ENCODE data around the gene TSPAN9.

TSPAN9 gene

DNA sequence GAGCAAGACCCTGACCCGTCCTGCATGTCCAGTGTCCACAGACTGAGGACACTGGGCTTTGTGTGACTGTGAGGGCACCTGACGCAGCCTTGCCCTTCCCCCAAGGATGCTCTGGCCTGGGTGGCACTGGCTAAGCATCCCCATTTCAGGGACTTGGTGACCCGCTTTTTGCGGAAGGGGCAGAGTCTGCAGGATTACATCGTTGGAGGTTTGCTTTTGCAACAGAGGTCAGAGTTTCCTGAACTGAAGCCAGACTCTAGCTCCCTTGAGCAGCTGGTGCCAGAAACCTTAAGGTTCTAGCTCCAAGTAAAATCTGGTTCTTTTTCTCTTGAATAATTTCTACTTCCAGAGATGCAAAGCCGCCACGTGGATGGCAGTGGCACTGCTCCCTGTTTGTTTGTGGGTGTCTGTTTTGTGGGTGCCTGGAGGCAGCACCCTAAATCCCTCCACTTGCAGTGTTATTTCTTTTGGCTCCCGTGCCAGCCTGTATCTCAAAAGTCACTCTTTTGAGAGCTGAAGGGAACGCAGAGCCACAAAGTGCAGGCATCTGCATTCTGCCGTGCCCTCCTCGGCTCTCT lies 184.7 kb downstream of the TSPAN9 start:
- in situ Hi-C loops (cut with HindIII; ENCODE audit: low pct_ligation_motif_present, low pct_unique_long_range_greater_than_20kb, low sequenced_read_pairs) = no loop called here
- no peak for DNase-seq

- DNase-seq = no peak
- in situ Hi-C loops (cut with HindIII; ENCODE audit: low pct_ligation_motif_present, low pct_unique_long_range_greater_than_20kb, low sequenced_read_pairs) = no loop called here
These were observed 185.3 kb downstream of the TSPAN9 start for GRCh38 chr12:3262470-3262869.

DNA sequence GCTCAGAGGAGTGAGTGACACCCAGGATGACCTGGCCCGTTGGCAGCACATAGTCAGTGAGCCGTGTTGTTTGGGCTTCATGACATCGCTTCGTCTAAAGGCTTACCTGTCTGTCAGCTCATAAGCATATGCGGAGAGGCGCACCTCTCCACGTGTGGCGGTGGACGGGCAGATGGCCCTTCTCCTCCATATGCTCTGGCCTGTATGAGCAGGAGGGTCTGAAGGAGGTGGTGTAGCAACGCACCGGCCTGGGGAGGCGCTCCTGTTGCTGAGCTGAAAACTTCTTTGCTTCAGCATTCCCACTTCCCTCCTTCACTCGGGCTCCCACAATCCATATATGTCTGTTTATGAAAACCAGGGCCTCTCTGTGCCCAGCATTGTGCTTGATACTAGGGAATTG lies 186.1 kb downstream of the TSPAN9 start:
- in situ Hi-C loops (cut with HindIII; ENCODE audit: low pct_ligation_motif_present, low pct_unique_long_range_greater_than_20kb, low sequenced_read_pairs) = no loop called here
- no peak for DNase-seq

GRCh38 chr12:3263939-3264922 lies 187.1 kb downstream of the TSPAN9 start:
- no peak for DNase-seq
- in situ Hi-C loops (cut with HindIII; ENCODE audit: low pct_ligation_motif_present, low pct_unique_long_range_greater_than_20kb, low sequenced_read_pairs) = no loop called here

GRCh38 chr12:3265406-3265805 lies 188.2 kb downstream of the TSPAN9 start:
- DNase-seq = no peak
- in situ Hi-C loops (cut with HindIII; ENCODE audit: low pct_ligation_motif_present, low pct_unique_long_range_greater_than_20kb, low sequenced_read_pairs) = no loop called here

DNA sequence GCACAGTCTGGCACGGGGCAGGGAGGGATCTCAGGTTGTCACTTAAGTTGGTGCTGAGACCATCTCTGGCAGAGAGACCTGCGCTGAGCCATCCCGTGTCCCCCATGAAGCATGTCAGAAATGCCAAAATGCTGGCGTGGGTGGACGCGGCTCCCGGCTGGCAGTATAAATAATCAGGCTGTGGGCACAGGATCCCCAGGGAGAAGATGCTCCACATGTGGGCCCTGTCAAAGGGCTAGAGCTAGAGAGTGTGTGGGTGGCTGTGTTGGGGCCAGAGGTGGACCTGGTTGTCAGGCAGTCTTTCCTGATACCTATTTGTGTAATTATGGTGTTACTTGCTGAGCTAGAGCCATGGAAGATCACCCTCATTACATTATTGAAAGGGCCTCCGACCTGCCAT lies 189.5 kb downstream of the TSPAN9 start:
- in situ Hi-C loops (cut with HindIII; ENCODE audit: low pct_ligation_motif_present, low pct_unique_long_range_greater_than_20kb, low sequenced_read_pairs) = no loop called here
- no peak for DNase-seq

DNA sequence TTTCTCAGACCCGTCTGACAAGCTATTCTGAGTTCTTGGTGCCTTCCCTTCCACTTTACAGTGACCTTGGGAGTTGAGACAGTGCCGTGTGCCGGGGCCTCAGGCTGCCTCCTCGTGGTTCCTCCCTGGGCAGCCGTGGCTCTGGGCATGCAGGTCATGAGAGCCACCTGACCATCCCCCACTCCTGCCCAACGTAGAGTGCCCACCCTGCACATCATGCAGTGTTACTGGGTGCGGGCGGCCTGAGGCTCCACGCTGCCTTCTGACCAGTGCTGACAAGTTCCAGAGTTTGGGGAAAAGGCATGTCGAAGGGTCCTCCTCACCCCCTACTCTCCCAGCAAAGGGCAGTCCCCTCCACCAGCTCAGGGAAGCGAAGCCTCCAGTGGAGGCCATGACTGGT lies 190.5 kb downstream of the TSPAN9 start:
- DNase-seq = no peak
- in situ Hi-C loops (cut with HindIII; ENCODE audit: low pct_ligation_motif_present, low pct_unique_long_range_greater_than_20kb, low sequenced_read_pairs) = no loop called here

DNA sequence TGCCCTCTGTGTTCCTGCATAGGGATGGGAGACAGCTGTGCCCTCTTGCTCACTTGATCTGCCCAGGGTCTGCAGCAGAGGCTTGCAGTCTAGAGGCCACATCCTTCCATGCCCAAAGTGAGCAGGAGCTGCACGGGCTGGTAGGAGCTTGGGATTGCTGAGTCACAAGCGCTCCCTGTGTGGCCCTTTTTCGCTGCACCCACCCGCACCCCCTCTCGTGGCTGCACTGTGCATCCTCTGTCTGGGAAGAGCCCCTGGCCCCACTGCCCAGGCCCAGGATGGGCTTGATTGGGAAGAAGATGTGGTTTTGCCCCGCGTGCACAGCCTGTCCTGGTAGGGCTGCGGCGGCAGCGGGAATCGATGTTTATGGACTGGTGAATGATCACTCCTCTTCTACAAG lies 192.4 kb downstream of the TSPAN9 start:
- no peak for DNase-seq
- in situ Hi-C loops (cut with HindIII; ENCODE audit: low pct_ligation_motif_present, low pct_unique_long_range_greater_than_20kb, low sequenced_read_pairs) = no loop called here

- no peak for DNase-seq
- in situ Hi-C loops (cut with HindIII; ENCODE audit: low pct_ligation_motif_present, low pct_unique_long_range_greater_than_20kb, low sequenced_read_pairs) = loop anchor here (10.0 kb wide), 1 partner anchor 196 kb away; the partner anchor contains the start of gene TSPAN9
These were observed 194.0 kb downstream of the TSPAN9 start for GRCh38 chr12:3271146-3271545.

GRCh38 chr12:3271639-3272038 lies 194.5 kb downstream of the TSPAN9 start:
- DNase-seq = no peak
- in situ Hi-C loops (cut with HindIII; ENCODE audit: low pct_ligation_motif_present, low pct_unique_long_range_greater_than_20kb, low sequenced_read_pairs) = loop anchor here (10.0 kb wide), 1 partner anchor 197 kb away; the partner anchor contains the start of gene TSPAN9

DNA sequence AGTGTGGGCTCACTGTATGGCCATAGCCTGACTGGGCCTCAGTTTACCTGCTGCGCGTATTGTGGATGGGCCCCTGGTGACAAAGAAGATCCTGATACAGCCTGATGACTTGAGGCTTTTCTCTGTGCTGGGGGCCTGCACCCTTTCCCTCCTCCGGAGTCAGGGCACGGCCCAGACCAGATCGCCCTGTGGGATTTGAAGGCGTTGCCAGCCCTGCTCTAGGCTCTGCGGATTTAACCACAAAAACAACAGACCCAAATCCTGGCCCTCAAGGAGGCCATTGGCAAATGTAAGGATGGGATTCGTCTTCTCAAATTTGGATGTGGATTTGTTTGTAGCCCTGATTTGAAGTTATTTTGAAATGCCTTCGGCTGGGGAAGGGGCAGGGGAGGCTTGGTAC lies 195.8 kb downstream of the TSPAN9 start:
- DNase-seq = no peak
- in situ Hi-C loops (cut with HindIII; ENCODE audit: low pct_ligation_motif_present, low pct_unique_long_range_greater_than_20kb, low sequenced_read_pairs) = loop anchor here (10.0 kb wide), 1 partner anchor 198 kb away; the partner anchor contains the start of gene TSPAN9

DNA sequence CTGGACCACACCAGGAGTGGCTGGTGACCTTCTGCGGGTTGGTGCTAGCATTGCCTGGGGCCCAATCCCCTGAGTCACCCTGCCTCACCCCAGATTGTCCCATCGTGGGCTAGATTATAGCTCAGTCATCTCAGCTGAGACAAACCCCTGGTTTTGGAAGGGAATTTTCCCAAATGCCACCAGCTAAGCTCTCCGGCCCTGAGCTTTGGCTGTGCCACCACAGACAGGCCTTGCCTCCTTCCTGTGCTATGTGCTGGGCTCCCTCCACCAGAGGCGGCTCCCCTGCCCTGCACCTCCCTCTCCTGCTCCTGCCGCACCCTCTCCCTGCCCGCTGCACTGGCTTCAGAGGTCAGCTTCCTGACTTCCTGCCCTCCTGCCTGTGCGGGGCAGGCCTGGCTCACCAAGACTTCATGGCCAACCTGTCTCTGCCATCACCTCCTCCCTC lies 196.3 kb downstream of the TSPAN9 start:
- peak; percentile 73 for DNase-seq
- in situ Hi-C loops (cut with HindIII; ENCODE audit: low pct_ligation_motif_present, low pct_unique_long_range_greater_than_20kb, low sequenced_read_pairs) = loop anchor here (10.0 kb wide), 1 partner anchor 199 kb away; the partner anchor contains the start of gene TSPAN9

DNA sequence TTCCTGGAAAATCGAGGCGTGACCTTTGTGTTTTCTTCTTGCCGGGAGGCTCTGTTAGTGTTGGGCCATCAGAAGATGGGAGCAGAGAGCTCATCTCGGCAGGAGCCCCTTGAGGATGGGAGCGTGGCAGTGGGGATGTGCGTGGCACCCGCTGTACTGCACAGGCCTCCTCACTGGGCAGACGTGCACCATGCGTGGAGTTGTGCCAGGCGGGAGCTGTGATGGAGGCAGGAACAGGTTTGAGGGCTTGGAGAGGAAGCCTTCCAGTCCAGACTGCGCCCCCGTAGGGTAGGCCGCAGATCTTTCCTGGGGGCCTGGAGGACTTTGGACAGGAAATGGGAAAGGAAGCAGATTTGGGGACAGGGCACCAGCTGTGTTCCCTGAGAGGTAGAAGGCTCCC lies 197.5 kb downstream of the TSPAN9 start:
- no peak for DNase-seq
- in situ Hi-C loops (cut with HindIII; ENCODE audit: low pct_ligation_motif_present, low pct_unique_long_range_greater_than_20kb, low sequenced_read_pairs) = loop anchor here (10.0 to 25.0 kb wide), 2 partner anchors 137 to 200 kb away; partner anchors contain the start of gene TSPAN9

DNA sequence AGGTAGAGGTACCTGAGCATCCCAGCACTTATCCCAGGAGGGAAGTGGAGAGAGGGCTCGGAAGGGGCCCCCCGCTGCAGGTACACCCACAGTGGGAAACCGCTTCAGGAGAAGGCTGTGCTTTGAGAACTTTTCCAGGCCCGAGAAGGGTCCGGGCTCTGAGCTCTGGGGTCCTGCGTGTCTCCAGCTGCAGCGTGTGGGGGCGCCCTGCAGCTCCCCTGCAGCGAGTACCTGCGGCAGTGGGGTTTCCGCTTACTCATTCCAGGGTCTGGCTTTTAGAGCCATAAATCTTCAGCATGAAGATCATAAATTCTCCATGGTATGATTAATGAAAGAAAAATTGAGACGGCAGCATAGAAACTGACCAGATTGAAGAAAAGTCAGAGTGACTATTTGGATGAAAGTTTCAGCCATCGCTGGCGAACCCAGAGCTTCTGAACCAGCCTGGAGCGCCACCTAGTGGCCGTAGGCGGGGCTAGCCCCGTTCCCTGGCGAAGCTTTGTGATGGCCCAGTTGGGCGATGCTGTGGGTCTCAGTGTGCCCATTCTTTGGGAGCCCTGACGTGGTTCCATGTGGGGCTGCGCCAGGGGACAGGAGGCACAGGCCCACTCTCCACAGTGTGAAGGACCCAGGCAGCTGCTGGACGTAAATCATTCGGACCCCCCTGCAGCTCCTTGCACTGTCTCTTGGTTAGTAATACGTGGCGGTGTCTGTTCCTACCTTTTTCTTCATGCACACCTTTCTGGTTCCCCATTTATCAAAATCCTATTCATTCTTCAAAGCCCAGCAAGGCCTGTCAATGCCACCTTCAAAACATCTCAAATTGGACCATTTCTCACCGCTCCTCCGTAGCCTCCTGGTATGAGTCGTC lies 198.2 kb downstream of the TSPAN9 start:
- DNase-seq = peak; percentile 80
- in situ Hi-C loops (cut with HindIII; ENCODE audit: low pct_ligation_motif_present, low pct_unique_long_range_greater_than_20kb, low sequenced_read_pairs) = loop anchor here (10.0 to 25.0 kb wide), 2 partner anchors 138 to 201 kb away; partner anchors contain the start of gene TSPAN9

DNA sequence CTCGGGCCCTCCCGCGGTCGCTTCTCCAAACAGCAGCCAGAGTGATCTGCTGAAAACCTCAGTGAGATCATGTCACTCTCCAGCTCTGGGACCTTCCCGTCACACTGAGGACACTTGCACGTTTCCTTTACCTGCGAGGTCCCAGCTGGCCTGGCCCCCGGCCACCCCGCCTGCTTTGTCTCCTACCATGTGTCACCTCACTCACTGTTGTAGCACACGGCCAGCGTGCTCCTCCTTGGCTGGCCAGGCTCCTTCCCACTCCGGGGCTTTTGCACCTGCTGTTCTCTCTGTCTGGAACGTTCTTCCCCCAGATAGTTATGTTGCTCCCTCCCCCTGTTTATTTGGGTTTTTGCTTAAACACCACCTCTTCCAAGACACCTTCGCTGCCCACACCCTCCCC lies 199.0 kb downstream of the TSPAN9 start:
- no peak for DNase-seq
- in situ Hi-C loops (cut with HindIII; ENCODE audit: low pct_ligation_motif_present, low pct_unique_long_range_greater_than_20kb, low sequenced_read_pairs) = loop anchor here (10.0 to 25.0 kb wide), 2 partner anchors 139 to 201 kb away; partner anchors contain the start of gene TSPAN9

- in situ Hi-C loops (cut with HindIII; ENCODE audit: low pct_ligation_motif_present, low pct_unique_long_range_greater_than_20kb, low sequenced_read_pairs) = loop anchor here (10.0 to 25.0 kb wide), 2 partner anchors 140 to 203 kb away; partner anchors contain the start of gene TSPAN9
- no peak for DNase-seq
These were observed 200.2 kb downstream of the TSPAN9 start for GRCh38 chr12:3277306-3277943.

DNA sequence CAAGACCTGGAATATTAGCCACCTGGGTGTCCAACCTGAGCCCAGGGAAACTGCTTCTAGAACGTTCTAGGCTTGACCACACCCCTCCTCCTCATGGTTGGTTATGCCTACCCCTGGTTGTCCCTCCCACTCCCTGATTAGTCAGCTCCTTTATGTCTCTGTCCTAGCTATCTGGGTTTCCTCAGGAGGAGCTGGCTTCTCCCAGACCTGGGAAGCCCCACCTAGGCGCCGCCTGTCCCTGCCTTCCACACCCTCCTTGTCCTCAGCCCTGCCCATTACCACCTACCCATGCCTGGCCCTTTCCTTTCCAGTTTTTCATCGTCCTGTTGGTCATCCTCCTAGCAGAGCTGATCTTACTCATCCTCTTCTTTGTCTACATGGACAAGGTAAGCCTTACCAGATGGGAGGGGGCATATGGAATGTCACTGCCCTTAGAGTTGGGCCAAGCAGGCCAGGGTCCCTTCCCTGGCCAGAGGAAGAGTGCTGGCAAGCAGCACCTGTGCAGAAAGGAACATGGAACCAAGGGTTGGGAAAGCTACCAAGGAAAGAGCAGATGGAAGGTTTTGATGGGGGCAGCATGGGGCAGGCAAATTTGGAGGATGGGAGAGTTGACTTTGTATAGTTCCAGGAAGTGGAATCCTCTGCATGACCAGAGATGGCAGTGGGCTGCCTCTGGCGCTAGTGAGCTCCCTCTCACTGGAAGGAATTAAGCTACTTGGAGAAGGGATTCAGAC lies 201.7 kb downstream of the TSPAN9 start:
- in situ Hi-C loops (cut with HindIII; ENCODE audit: low pct_ligation_motif_present, low pct_unique_long_range_greater_than_20kb, low sequenced_read_pairs) = loop anchor here (10.0 to 25.0 kb wide), 2 partner anchors 142 to 204 kb away; partner anchors contain the start of gene TSPAN9
- DNase-seq = no peak

Measured in ACHN (cell line).